CD4-positive, alpha-beta T cell treated with Interferon gamma for 1 hour (primary cell): ENCODE measurements around the gene RHOU.
"Not testable (repeated sequence)": the region's sequence is repeated elsewhere in the genome, so short reads cannot be mapped to it uniquely, and the experiment has no call there.

Source experiments
- DNase-seq: peaks from one replicate; pipeline ENCODE4 v3.0.0-alpha.2; 2020

Gene RHOU

GRCh38 chr1:228734881-228735801, at the start of gene RHOU:
Gene RHOU (plus strand): TSS chr1:228735479. CDS start chr1:228735743, 264 bp downstream.
- peak; percentile 69 for DNase-seq

GRCh38 chr1:228687587-228687986, 47.7 kb upstream of the RHOU start:
- no peak for DNase-seq

GRCh38 chr1:228689255-228689654, 46.0 kb upstream of the RHOU start:
- DNase-seq, result no peak

DNA sequence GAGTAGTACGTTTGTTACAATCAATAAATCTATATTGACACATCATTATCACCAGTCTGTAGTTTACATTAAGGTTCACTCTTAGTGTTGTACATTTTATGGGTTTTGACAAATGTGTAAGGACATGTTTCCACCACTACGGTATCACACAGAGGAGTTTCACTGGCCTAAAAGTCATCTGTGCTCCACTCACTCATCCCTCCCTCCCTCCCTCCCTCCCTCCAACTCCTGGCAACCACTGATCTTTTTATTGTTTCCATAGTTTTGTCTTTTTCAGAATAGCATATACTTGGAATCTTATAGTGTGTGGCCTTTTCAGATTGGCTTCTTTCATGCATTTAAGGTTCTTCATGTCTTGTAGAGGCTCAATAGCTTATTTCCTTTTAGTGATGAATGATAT, 44.1 kb upstream of the RHOU start:
- DNase-seq, result no peak

GRCh38 chr1:228691926-228692325, 43.4 kb upstream of the RHOU start:
- no peak for DNase-seq

DNA sequence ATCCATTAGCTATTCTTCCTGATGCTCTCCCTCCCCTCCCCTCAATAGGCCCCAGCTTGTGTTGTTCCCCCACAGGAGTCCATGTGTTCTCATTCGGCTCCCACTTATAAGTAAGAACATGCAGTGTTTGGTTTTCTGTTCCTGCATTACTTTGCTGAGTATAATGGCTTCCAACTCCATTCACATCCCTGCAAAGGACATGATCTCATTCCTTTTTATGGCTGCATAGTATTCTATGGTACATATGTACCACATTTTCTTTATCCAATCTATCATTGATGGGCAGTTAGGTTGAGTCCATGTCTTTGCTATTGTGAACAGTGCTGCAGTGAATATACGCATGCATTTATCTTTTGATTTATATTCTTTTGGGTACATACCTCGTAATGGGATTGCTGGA, 40.8 kb upstream of the RHOU start:
- not testable (repeated sequence) for DNase-seq

GRCh38 chr1:228695015-228695955, 40.0 kb upstream of the RHOU start:
- no peak for DNase-seq

DNA sequence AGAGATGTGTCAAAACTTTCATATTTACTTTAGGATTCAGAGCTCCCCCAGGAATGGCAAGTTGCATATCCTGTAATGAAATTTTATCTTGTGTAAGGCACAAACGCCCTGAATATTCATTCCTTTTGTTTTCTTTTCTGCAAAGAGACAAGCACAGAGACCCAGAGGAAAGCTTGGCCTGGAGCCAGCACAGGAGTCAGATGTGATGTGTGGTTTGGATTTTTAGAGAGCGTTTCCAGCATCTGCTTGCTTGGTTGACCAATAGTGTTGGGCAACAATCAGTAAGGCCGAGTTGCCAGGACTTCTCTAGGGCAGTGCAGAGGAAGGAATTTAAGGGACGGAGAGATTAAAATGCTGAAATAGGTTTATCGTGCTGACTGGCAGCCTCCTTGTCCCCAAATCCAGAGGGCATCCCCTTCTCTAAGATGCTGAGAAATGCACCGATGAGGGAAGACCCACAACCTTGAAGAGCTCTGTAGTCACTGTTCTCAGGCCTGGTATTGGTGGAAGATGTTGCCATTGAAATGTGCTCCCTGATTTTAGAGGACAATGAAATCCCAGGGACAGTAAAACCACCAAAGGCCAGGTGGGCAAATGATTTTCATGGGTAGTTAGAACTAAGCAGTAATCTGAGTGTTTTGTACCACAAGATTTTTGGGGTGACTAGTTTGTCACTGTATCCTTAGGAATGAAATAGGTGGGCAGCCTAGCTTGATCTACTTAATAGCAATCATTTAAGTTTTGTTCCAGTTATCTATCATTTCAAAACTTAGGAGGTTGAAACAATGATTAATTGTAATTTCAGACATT, 37.9 kb upstream of the RHOU start:
- peak; percentile 5 for DNase-seq

DNA sequence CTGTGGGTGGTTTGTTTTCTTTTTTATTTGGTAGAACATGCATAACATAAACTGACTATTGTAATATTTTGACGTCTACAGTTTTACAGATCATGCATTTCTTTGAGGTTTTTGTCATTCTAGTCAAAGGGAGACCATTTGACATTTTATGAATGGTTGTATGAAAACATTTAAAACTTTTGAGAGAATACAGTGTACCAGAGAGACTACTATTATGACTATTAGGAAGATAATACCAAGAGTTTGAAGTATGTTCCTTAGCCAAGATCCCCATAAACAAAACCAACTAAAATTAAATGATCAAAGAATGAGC, 37.3 kb upstream of the RHOU start:
- DNase-seq, result no peak

GRCh38 chr1:228702433-228702832, 32.8 kb upstream of the RHOU start:
- DNase-seq, result no peak

- no peak for DNase-seq
These were observed 29.0 kb upstream of the RHOU start for GRCh38 chr1:228706305-228706704.

- DNase-seq, result no peak
These were observed 18.2 kb upstream of the RHOU start for GRCh38 chr1:228717081-228717480.

DNA sequence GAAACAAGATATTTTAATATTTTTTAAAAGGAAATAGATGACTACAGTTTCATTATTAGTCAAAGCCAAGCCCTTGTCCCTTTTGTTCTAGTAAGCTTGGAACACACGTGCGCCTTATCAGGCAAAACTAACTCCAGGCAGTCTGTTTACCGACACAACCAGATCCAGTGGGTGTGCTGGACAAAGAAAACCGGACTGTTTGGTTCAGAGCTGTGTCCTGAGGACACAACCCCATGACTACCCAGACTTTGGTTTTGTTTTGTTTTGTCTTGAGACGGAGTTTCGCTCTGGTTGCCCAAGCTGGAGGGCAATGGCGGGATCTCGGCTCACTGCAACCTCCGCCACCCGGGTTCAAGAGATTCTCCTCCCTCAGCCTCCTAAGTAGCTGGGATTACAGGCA, 13.9 kb upstream of the RHOU start:
- no peak for DNase-seq

DNA sequence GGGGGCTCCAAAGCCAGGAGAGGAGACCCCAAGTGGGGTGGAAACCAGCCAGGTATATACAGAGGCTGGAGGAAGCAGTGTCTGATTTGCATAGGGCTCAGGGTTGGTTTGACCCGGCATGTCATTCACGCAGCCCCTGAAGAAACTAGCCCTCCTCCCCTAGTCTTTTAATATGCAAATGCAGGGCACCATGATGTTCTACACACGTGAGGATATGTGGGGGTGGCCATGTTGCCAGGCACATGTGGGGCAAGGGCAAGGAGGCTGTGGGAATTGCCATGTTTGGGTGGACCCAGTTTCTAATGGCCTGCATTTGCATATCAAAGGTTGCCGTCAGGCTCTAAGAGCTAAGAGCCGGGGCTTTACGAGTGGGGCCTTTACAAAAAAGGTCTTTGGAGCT, 12.0 kb upstream of the RHOU start:
- DNase-seq, result no peak

DNA sequence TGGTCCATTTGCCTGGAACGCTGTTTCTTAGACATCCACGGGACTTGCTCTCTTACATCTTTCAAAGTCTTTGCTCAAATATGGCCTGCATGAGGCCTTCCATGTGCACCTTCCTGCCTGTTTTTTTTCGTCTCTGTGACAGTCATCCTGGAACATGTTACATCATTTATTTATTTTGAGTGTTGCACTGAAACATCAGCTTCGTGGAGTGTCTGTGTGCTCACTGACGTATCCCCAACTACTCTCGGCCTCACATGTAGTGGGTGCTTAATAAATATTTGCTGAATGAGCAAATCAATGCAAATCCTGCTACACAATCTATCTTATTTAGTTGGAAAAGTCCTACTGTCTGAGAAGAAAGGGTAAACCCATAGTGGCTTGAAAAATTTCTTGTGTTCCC, 11.4 kb upstream of the RHOU start:
- no peak for DNase-seq

DNA sequence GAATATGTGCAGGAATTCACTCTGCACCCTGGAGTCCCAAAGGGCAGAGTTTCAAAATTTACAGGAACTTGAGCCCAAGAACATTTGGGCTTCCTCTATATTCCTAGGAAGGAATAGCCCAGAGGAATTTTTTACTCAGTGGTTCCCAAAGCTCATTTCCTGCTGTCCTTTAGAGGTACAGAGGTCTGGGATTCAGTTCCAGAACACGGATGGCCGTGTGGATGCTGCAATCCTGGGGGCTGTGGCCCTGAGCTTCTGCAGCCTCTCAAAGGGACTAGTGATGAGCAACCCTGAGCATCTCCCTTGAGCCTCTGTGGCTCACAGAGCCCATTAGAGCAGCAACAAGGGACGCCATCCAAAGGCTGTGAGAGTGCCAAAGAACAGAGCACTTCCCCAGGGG, 10.1 kb upstream of the RHOU start:
- no peak for DNase-seq

GRCh38 chr1:228727681-228728171, 7.6 kb upstream of the RHOU start:
- no peak for DNase-seq

GRCh38 chr1:228732426-228732825, 2.9 kb upstream of the RHOU start:
- DNase-seq, result no peak

DNA sequence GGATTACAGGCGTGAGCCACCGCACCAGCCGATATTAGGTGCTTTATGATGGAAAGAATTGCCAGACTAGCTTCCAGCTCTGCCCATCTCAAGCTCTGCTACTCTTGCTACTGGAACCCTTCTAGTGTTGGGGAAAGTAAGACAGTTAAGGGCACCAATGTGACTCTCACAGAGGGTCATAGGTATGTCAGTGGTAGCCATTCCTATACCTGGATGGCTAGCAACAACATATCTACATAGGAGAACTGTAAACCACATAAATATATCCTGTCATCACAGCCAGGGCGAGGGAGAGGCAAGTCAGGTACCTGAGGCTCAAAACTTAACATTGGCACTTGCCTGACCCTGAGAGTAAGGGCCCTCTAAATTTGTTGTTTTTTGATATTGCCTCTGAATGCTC, 1.7 kb upstream of the RHOU start:
- DNase-seq, result no peak

DNA sequence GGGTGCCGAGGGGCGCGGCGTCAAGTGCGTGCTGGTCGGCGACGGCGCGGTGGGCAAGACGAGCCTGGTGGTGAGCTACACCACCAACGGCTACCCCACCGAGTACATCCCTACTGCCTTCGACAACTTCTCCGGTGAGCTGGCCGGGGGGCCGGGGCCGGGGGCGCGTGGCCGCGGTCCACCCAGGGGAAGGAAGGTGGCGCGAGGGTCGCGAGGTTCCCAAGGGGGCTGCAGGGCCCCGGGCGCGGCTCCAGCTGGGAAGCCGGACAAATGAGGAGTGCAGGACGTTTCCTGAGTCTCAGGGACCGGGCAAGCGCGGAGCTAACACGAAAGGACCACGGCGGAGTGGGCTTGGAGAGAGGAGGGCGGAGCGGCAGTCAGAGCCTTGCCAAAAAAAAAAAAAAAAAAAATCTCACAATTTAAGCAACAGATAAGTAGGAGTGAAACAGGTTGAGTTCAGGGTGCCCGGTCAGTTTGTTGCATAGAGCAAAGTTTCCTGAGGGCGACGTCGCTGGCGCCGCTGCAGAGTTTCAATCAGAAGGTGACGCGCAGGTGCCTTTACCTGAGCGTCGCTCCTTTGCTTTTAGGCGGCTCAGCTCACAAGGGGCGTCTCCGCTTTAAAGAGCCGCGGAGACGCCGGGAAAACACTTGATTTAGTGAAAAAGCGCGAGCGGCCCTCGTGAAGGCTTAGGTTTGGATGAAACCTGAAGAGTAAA, 750 bp downstream of the RHOU start:
- peak; percentile 13 for DNase-seq

DNA sequence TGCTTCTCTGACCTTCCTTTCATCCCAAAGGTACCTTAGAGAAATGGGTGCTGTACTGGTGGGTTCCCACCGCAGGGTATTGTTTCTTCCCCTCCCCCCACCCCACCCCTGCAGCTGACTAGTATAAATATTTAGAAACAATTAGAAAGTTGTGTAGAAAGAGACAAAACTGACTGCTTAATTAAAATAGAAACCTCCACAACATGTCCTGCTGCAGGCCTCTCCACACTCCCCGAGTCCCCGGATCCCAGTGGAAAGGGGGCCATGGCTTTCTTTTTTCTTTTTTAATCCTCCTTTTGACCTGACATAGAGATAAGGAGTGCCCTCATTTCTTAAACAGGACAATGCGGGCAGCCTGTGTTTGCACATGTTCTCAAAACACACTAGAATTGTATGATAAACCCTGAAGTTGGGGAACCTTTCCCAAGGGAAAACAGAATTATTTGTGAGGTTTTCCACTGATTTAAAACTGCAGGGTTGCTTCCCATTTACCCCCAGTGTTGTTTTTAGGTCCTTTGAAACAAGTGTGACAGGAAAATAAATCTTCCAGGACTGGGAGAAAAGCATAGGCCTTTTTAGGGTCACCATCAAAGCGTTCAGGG, 1.7 kb downstream of the RHOU start:
- no peak for DNase-seq

GRCh38 chr1:228737601-228738041, 2.3 kb downstream of the RHOU start:
- DNase-seq, result no peak
